Central memory CD8-positive, alpha-beta T cell (primary cell): ENCODE results near the gene TRA2B.

Source experiments
- ATAC-seq: fragments of 150-1000 bp; cut with Tn5 transposase; replicated peaks from 2 replicates; pipeline ENCODE4 v1.10.0; 2022; ENCODE audit warnings: mild to moderate bottlenecking, moderate FRiP score, moderate number of reproducible peaks; ENCODE audit not compliant: poor library complexity, severe bottlenecking; ENCODE audit errors: extremely low read depth
- DNase-seq, 2 donors: peaks; one replicate each; pipeline ENCODE4 v3.0.0; 2021; ENCODE audit warnings: low spot score in 2 of 2
- H3K27ac Mint-ChIP-seq: one replicate; pipeline ENCODE4 v1.8.0; 2022; ENCODE audit warnings: low read depth, mild to moderate bottlenecking, moderate library complexity, mixed read lengths
- H3K27me3 Mint-ChIP-seq: one replicate; pipeline ENCODE4 v1.8.0; 2022; ENCODE audit warnings: mixed read lengths
- H3K36me3 Mint-ChIP-seq: one replicate; pipeline ENCODE4 v1.8.0; 2022; ENCODE audit warnings: mild to moderate bottlenecking, moderate library complexity, mixed read lengths; ENCODE audit not compliant: insufficient read depth
- H3K4me1 Mint-ChIP-seq: one replicate; pipeline ENCODE4 v1.8.0; 2022; ENCODE audit warnings: mixed read lengths
- H3K4me3 Mint-ChIP-seq: one replicate; pipeline ENCODE4 v1.8.0; 2022; ENCODE audit warnings: mild to moderate bottlenecking, moderate library complexity, mixed read lengths
- H3K9me3 Mint-ChIP-seq: one replicate; pipeline ENCODE4 v1.8.0; 2022; ENCODE audit warnings: mixed read lengths

TRA2B gene

DNA sequence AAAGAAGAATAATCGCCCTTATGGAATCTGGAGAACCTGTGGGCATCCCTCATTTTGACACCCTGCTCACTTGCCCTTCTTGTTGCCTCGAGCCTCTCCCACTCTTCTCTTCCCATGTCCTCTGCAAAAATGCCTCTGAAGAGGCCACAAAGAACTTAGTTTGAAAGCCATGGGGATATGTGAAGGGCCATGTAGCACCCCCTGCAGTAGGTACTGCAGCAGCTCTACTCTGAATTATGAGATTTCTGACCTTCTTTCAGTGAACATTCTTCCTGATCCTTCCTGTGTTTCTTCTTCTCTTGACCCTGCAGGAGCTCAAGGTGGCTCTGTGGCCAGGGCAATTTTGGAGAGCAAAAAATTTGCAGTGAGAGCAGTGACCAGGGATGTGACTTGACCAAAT, 30.4 kb upstream of the TRA2B start:
- no peak for DNase-seq
- H3K4me1 Mint-ChIP-seq = no peaks in the 10 kb centered on the region
- no peak for ATAC-seq
- peaks cover 5% of the 10 kb centered on the region for H3K9me3 Mint-ChIP-seq
- no peaks in the 10 kb centered on the region for H3K27me3 Mint-ChIP-seq
- H3K36me3 Mint-ChIP-seq = peaks cover 3% of the 10 kb centered on the region
- H3K27ac Mint-ChIP-seq = no peak overlapping the region
- H3K4me3 Mint-ChIP-seq = no peak overlapping the region

DNA sequence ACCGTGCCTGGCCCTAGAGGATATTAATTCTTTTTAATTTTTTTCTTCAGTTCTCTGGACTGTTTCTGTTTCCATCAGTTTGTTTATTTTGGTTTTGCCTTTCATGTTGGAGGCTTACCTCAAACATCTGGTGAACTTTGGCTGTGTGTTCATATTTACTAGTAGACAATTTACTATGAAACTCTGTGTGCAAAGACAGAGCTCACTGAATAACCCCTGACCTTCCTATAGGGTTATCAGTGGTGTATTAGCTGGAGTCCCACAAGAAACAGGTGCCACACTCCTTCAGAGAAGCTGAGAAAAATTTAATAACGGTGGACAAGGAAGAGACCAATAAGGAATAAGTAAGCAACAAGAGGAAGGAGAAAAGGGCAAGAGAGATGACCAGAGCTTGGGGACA, 28.8 kb upstream of the TRA2B start:
- Mint-ChIP-seq H3K36me3 (peaks cover 3% of the 10 kb centered on the region), H3K9me3 (peaks cover 5% of the 10 kb centered on the region), H3K27ac (no peak overlapping the region), H3K27me3 (no peaks in the 10 kb centered on the region), H3K4me3 (no peak overlapping the region), H3K4me1 (no peaks in the 10 kb centered on the region)
- DNase-seq (no peak), ATAC-seq (no peak)

DNA sequence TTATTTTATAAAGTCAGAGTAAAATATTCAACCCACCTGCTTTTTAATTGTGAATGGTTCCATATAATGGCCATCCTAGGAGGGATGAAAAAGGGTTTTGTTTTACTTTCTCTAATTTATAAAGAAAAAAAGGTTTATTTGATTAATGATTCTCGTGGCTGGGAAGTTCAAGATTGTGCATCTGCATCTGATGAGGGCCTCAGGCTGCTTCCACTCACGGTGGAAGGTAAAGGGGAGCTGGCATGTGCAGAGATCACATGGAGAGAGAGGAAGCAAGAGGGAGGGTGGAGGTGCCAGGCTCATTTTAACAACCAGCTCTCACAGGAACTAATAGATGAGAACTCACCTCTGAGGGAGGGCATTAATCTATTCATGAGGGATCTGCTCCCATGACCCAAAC, 27.7 kb upstream of the TRA2B start:
- Mint-ChIP-seq H3K36me3 (peaks cover 2% of the 10 kb centered on the region), H3K27ac (no peak overlapping the region), H3K9me3 (peaks cover 5% of the 10 kb centered on the region), H3K27me3 (no peaks in the 10 kb centered on the region), H3K4me1 (no peaks in the 10 kb centered on the region), H3K4me3 (no peak overlapping the region)
- ATAC-seq = no peak
- DNase-seq = no peak

DNA sequence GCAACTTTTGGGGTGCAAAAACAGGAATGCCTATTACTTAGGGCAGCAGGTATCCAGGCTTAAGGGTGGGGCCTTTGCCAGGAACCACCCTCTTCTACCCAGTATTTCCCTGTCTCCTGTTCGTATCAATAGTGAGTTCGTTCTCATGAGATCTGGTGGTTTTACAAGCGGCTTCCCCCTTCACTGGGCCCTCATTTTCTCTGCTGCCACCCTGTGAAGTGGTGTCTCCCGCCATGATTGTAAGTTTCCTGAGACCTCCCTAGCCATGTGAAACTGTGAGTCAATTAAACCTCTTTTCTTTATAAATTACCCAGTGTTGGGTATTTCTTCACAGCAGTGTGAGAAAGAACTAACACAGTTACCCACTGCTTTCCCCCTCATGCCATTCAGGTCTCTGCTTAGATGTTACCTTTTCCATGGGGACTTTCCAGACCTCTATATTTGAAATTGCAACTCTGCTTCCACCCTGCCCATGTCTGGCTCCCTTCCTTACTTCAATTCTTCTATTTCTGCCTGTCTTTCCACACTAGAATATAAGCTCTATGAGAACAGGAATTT, 23.9 kb upstream of the TRA2B start:
- Mint-ChIP-seq H3K36me3 (peaks cover 1% of the 10 kb centered on the region), H3K4me3 (no peak overlapping the region), H3K4me1 (no peaks in the 10 kb centered on the region), H3K27me3 (peaks cover 24% of the 10 kb centered on the region), H3K27ac (no peak overlapping the region), H3K9me3 (peaks cover 5% of the 10 kb centered on the region)
- DNase-seq = no peak
- no peak for ATAC-seq

DNA sequence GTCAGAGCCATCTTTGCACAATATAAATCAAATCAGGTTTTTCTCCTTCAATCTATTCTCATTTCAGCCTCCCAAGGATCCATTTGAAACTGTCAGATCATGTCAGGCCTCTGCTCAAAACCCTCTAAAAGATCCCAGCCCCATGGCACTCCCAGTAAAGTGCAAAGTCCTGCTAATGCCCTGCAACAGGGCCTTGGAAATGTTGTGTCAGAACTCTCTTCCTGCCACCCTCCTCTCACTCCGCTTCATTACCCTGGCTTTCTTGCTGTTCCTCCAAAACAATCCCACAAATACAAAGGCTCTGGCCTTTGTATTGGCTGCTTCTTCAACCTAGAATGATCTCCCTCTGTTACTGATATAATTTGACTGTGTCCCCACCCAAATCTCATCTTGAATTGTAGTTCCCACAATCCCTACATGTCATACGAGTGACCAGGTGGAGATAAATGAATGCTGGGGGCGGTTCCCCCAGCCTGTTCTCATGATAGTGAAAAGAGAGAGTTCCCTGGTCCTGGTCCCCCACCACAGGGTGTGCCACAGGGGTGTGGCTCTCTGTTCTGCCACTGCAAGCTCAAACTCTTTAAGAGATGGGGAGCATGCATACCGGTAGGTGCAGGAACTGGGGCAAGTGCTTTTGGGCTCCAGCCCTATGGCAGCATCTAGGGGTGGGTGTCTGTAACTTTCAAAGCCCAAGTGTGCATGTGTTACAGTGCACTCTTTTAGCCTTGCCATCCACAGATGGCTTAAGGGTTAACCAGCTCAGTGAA, 22.9 kb upstream of the TRA2B start:
- Mint-ChIP-seq H3K4me1 (no peaks in the 10 kb centered on the region), H3K36me3 (no peaks in the 10 kb centered on the region), H3K27me3 (peaks cover 34% of the 10 kb centered on the region), H3K4me3 (no peak overlapping the region), H3K27ac (no peak overlapping the region), H3K9me3 (peaks cover 5% of the 10 kb centered on the region)
- ATAC-seq (no peak), DNase-seq (no peak)

DNA sequence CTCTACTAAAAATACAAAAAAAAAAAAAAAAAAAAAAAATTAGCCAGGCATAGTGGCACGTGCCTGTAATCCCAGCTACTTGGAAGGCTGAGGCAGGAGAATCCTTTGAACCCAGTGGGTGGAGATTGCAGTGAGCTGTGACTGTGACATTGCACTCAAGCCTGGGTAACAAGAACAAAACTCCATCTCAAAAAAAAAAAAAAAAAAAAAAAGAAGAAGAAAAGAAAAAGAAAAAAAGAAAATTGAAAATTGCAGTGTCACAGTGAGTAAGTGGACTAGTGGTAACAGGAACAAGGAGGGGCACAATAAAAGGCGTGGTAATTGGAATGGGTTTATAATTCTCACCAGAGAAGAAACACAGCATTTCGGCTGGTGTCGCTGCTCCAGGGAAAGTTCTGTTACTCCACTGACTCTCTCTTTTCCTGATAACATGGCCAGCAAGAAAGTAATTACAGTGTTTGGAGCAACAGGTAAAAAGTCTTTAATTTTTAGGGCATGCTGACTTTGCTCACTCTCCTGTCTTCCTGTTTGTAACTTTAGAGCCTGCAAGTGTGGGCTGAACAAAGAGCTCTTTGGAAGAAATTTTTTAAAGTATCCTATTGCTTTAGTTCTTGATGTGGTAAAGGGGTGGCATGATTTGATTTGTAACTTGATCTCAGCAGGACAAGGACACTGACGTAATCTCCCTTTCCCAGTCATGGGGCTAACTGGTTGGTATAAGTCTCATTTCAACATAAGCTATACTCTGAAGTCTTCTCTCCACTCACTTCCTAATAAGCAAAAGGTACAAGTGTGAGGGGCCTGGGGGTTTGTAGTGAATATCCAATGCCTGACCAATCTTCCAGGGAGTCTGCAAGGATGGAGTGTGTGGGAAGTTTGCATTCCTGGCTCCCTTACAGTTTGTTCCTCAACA, 22.1 kb upstream of the TRA2B start:
- H3K36me3 Mint-ChIP-seq = no peaks in the 10 kb centered on the region
- no peak for DNase-seq
- H3K4me1 Mint-ChIP-seq = no peaks in the 10 kb centered on the region
- no peaks in the 10 kb centered on the region for H3K9me3 Mint-ChIP-seq
- H3K4me3 Mint-ChIP-seq = no peak overlapping the region
- H3K27me3 Mint-ChIP-seq = peaks cover 43% of the 10 kb centered on the region
- no peak overlapping the region for H3K27ac Mint-ChIP-seq
- ATAC-seq = no peak

DNA sequence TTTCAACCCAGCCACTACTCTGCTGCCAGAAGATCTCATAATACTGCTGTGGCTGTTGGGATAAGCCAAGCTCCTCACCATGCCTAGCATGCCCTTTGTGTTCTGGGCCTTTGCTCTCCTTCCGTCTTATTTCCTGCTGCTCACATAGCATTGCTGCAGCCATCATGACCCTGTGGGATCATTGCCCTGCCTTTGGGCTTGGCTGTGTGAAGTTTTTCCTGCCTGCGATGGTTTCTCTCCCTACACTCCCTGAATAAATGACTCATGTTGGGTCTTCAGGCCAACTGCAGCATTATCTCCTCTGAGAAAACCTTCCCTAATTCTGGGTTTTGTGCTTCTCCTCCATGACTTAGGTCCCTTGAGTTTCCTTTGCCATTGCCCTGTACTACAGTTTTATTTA, 20.8 kb upstream of the TRA2B start:
- Mint-ChIP-seq H3K9me3 (no peaks in the 10 kb centered on the region), H3K4me1 (no peaks in the 10 kb centered on the region), H3K36me3 (no peaks in the 10 kb centered on the region), H3K27ac (no peak overlapping the region), H3K4me3 (no peak overlapping the region), H3K27me3 (peaks cover 47% of the 10 kb centered on the region)
- ATAC-seq (no peak), DNase-seq (no peak)

DNA sequence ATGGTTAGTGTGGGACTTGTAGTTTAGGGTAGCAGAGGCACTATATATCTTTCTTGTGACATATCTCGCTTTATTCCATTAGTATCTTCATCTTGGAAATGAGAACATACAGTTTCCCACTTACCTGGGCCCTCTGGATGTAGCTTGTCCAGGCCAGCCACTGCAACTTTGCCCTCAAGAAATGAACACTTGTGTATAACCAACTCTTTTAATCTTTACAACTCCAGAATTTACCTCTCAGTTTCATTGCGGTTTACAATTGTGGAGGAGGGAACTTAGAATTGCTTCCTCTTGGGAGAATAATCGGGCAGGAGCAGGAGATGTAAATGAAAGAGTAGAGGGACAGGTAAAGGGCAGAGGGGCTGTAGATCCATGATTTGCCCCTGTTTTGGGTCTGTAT, 18.4 kb upstream of the TRA2B start:
- peaks cover 71% of the 10 kb centered on the region for H3K27me3 Mint-ChIP-seq
- H3K4me3 Mint-ChIP-seq = no peak overlapping the region

DNA sequence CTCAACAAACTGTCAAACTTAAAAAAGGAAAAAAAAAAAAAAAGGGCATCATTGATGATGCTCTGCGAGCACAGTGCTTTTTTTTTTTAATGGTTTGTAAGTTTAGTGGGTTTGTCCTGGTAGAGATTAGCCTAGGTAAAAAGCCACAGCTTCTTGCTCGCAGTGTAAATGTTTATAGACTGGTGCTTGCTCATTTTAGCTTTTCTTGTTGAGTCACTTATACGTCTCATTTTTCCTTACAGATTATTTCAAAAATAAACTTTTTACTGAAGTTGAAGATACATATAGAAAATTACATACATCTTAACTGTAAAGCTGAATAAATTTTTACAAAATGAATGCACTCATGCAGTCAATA, 16.5 kb upstream of the TRA2B start:
- DNase-seq = no peak
- no peak for ATAC-seq
- Mint-ChIP-seq H3K4me3 (no peak overlapping the region), H3K27ac (no peak overlapping the region), H3K4me1 (no peaks in the 10 kb centered on the region), H3K9me3 (no peaks in the 10 kb centered on the region), H3K27me3 (peaks cover 85% of the 10 kb centered on the region), H3K36me3 (no peaks in the 10 kb centered on the region)

More for the DNA sequence above, 18.4 kb upstream of the TRA2B start:
- H3K27ac Mint-ChIP-seq = no peak overlapping the region
- H3K4me1 Mint-ChIP-seq = no peaks in the 10 kb centered on the region
- ATAC-seq (no peak), DNase-seq (no peak)
- H3K9me3 Mint-ChIP-seq = no peaks in the 10 kb centered on the region
- no peaks in the 10 kb centered on the region for H3K36me3 Mint-ChIP-seq

DNA sequence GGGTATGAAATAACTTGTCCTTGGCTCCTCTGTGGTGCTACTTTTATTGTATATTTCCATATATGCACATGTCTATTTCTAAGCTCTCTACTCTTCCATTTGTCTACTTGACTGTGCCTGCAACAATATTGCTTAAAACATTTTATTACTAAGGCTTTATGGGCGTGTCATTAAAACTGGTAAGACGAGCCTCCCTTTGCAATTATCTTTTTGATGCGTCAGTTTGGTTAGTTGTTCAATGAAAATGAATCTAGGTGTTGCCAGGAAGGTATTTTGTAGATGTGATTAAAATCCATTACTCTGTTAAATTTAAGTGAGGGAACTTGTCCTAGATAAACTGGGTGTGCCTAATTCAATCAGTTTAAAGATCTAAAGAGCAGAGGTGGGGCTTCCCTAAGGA, 12.9 kb upstream of the TRA2B start:
- H3K4me3 Mint-ChIP-seq = no peak overlapping the region
- ATAC-seq = no peak
- no peak for DNase-seq
- H3K27ac Mint-ChIP-seq = no peak overlapping the region
- H3K27me3 Mint-ChIP-seq = peaks cover 51% of the 10 kb centered on the region
- no peaks in the 10 kb centered on the region for H3K4me1 Mint-ChIP-seq
- H3K36me3 Mint-ChIP-seq = no peaks in the 10 kb centered on the region
- H3K9me3 Mint-ChIP-seq = no peaks in the 10 kb centered on the region

DNA sequence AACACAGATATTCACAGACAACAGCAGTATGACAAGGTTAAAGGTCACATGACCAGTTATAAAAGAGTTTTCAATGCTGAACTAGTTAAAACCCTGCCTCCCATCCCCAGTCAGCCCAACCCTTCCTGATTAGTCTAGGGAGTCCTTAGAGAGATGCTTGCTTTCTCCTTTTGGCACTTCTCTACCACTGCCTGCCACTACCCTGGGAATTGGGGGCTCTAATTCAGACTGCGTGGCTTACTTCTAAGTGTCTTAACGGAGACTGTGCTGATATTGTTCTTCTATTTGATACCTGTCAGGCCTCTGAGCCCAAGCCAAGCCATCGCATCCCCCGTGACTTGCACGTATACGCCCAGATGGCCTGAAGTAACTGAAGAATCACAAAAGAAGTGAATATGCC, 11.7 kb upstream of the TRA2B start:
- DNase-seq = no peak
- ATAC-seq = no peak
- Mint-ChIP-seq H3K27ac (no peak overlapping the region), H3K4me3 (no peak overlapping the region), H3K9me3 (no peaks in the 10 kb centered on the region), H3K36me3 (no peaks in the 10 kb centered on the region), H3K4me1 (no peaks in the 10 kb centered on the region), H3K27me3 (peaks cover 39% of the 10 kb centered on the region)

DNA sequence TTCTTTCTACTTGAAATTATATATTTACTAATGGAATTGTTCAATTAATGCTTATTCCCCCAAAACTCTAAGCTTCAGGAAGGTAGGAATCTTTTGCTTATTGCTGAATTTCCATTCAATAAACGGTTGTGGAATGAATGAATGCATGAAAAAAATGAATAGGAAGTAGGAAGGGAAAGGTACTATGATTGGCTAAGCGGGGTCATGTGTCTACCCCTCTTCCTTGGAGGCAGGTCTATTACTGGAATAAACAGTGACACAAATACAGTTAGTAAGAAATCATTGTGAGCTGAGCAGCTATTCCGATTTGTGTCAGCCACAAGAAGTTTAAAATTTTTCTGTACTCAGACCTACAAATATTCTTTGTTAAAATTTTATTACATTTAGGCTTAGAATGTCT, 10.5 kb upstream of the TRA2B start:
- Mint-ChIP-seq H3K4me1 (peaks cover 9% of the 10 kb centered on the region), H3K9me3 (no peaks in the 10 kb centered on the region), H3K36me3 (no peaks in the 10 kb centered on the region), H3K4me3 (no peak overlapping the region), H3K27me3 (peaks cover 34% of the 10 kb centered on the region), H3K27ac (no peak overlapping the region)
- ATAC-seq (no peak), DNase-seq (no peak)

DNA sequence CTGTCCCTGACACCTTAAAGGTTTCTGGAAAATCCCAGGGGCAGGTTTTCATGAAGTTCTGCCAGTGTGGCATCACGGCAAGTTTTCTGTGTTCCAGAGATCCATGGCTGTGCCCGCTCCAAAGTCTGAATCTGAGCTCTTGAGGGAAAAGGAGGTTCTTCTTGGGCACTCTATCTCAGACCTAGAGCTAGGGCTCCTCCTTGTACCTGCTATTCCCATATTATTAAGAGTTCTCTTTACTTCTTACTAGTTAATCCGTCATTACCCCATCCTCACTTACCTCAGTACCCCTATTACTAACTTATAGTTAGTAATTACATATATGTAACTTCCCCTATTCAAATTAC, 5.9 kb upstream of the TRA2B start:
- ATAC-seq = peak; percentile 29
- H3K4me3 Mint-ChIP-seq = peak overlapping the region; percentile 25
- peaks cover 10% of the 10 kb centered on the region for H3K4me1 Mint-ChIP-seq
- DNase-seq = no peak
- no peak overlapping the region for H3K27ac Mint-ChIP-seq
- no peaks in the 10 kb centered on the region for H3K36me3 Mint-ChIP-seq
- H3K9me3 Mint-ChIP-seq = no peaks in the 10 kb centered on the region
- no peaks in the 10 kb centered on the region for H3K27me3 Mint-ChIP-seq
